Neuron (in vitro differentiated cells): ENCODE data around the gene MEF2C.

ENCODE experiments used
- H2AFZ ChIP-seq: one replicate; pipeline ENCODE4 v1.6.1; 2013; ENCODE audit warnings: low read depth, mild to moderate bottlenecking, inconsistent platforms, low read length, moderate library complexity
- H3K27me3 ChIP-seq: one replicate; pipeline ENCODE4 v1.6.1; 2013; ENCODE audit warnings: low read length; ENCODE audit not compliant: insufficient read depth
- H3K36me3 ChIP-seq: one replicate; pipeline ENCODE4 v1.6.1; 2013; ENCODE audit warnings: low read length; ENCODE audit not compliant: insufficient read depth
- H3K4me1 ChIP-seq: one replicate; pipeline ENCODE4 v1.6.1; 2013; ENCODE audit warnings: low read length; ENCODE audit not compliant: insufficient read depth
- H3K4me3 ChIP-seq: 2 replicates; pipeline ENCODE4 v1.5.1; 2013; ENCODE audit warnings: mild to moderate bottlenecking, low read length, moderate library complexity
- H3K9me3 ChIP-seq: one replicate; pipeline ENCODE4 v1.6.1; 2013; ENCODE audit warnings: low read length

Gene MEF2C

GRCh38 chr5:88786789-88787188, 96.2 kb downstream of the MEF2C start:
- H3K4me3 ChIP-seq = no peak overlapping the region

GRCh38 chr5:88785746-88786565, 97.0 kb downstream of the MEF2C start:
- Histone ChIP-seq H3K36me3 (no peaks in the 10 kb centered on the region), H3K27me3 (no peaks in the 10 kb centered on the region), H3K4me3 (peak overlapping the region; percentile 27), H2AFZ (peak overlapping the region; percentile 51), H3K4me1 (peaks cover 24% of the 10 kb centered on the region), H3K9me3 (no peaks in the 10 kb centered on the region)

More at GRCh38 chr5:88786789-88787188, 96.2 kb downstream of the MEF2C start:
- H3K9me3 ChIP-seq = no peaks in the 10 kb centered on the region
- no peaks in the 10 kb centered on the region for H3K27me3 ChIP-seq
- no peak overlapping the region for H2AFZ ChIP-seq
- peaks cover 24% of the 10 kb centered on the region for H3K4me1 ChIP-seq
- H3K36me3 ChIP-seq = no peaks in the 10 kb centered on the region

- Histone ChIP-seq H3K4me1 (peaks cover 24% of the 10 kb centered on the region), H3K4me3 (no peak overlapping the region), H3K27me3 (no peaks in the 10 kb centered on the region), H3K36me3 (no peaks in the 10 kb centered on the region), H2AFZ (no peak overlapping the region), H3K9me3 (no peaks in the 10 kb centered on the region)
These were observed 100.4 kb downstream of the MEF2C start for GRCh38 chr5:88782571-88782970.

GRCh38 chr5:88780736-88781135, 102.2 kb downstream of the MEF2C start:
- no peak overlapping the region for H2AFZ ChIP-seq
- no peaks in the 10 kb centered on the region for H3K9me3 ChIP-seq
- H3K4me3 ChIP-seq = no peak overlapping the region
- H3K4me1 ChIP-seq = peaks cover 11% of the 10 kb centered on the region
- H3K27me3 ChIP-seq = no peaks in the 10 kb centered on the region
- H3K36me3 ChIP-seq = no peaks in the 10 kb centered on the region

GRCh38 chr5:88778736-88779135, 104.2 kb downstream of the MEF2C start:
- Histone ChIP-seq H3K4me1 (no peaks in the 10 kb centered on the region), H3K4me3 (no peak overlapping the region), H2AFZ (no peak overlapping the region)

GRCh38 chr5:88776692-88777091, 106.3 kb downstream of the MEF2C start:
- H3K27me3 ChIP-seq = no peaks in the 10 kb centered on the region

More at GRCh38 chr5:88778736-88779135, 104.2 kb downstream of the MEF2C start:
- Histone ChIP-seq H3K9me3 (peaks cover 1% of the 10 kb centered on the region), H3K27me3 (no peaks in the 10 kb centered on the region), H3K36me3 (no peaks in the 10 kb centered on the region)

GRCh38 chr5:88772831-88773230, 110.2 kb downstream of the MEF2C start:
- Histone ChIP-seq H3K27me3 (no peaks in the 10 kb centered on the region), H3K9me3 (peaks cover 1% of the 10 kb centered on the region), H3K36me3 (no peaks in the 10 kb centered on the region), H2AFZ (no peak overlapping the region), H3K4me3 (no peak overlapping the region), H3K4me1 (peaks cover 5% of the 10 kb centered on the region)

More at GRCh38 chr5:88776692-88777091, 106.3 kb downstream of the MEF2C start:
- Histone ChIP-seq H3K4me3 (no peak overlapping the region), H3K36me3 (no peaks in the 10 kb centered on the region), H3K4me1 (peaks cover 5% of the 10 kb centered on the region), H3K9me3 (peaks cover 1% of the 10 kb centered on the region), H2AFZ (no peak overlapping the region)

GRCh38 chr5:88772047-88772446, 110.9 kb downstream of the MEF2C start:
- H3K4me1 ChIP-seq = peaks cover 5% of the 10 kb centered on the region
- peaks cover 1% of the 10 kb centered on the region for H3K9me3 ChIP-seq
- no peak overlapping the region for H2AFZ ChIP-seq
- H3K36me3 ChIP-seq = no peaks in the 10 kb centered on the region
- no peaks in the 10 kb centered on the region for H3K27me3 ChIP-seq
- no peak overlapping the region for H3K4me3 ChIP-seq

- no peak overlapping the region for H3K4me3 ChIP-seq
- peaks cover 1% of the 10 kb centered on the region for H3K9me3 ChIP-seq
- no peaks in the 10 kb centered on the region for H3K36me3 ChIP-seq
- no peak overlapping the region for H2AFZ ChIP-seq
- peaks cover 5% of the 10 kb centered on the region for H3K4me1 ChIP-seq
- H3K27me3 ChIP-seq = no peaks in the 10 kb centered on the region
These were observed 112.4 kb downstream of the MEF2C start for GRCh38 chr5:88770276-88771257.

- Histone ChIP-seq H3K4me3 (no peak overlapping the region), H3K4me1 (peaks cover 5% of the 10 kb centered on the region)
These were observed 113.8 kb downstream of the MEF2C start for GRCh38 chr5:88769165-88769564.

GRCh38 chr5:88768411-88768810, 114.6 kb downstream of the MEF2C start:
- H3K9me3 ChIP-seq = no peaks in the 10 kb centered on the region
- peaks cover 5% of the 10 kb centered on the region for H3K4me1 ChIP-seq
- H2AFZ ChIP-seq = no peak overlapping the region
- H3K4me3 ChIP-seq = no peak overlapping the region
- no peaks in the 10 kb centered on the region for H3K27me3 ChIP-seq
- no peaks in the 10 kb centered on the region for H3K36me3 ChIP-seq

More at GRCh38 chr5:88769165-88769564, 113.8 kb downstream of the MEF2C start:
- peaks cover 1% of the 10 kb centered on the region for H3K9me3 ChIP-seq
- H2AFZ ChIP-seq = no peak overlapping the region
- H3K36me3 ChIP-seq = no peaks in the 10 kb centered on the region
- no peaks in the 10 kb centered on the region for H3K27me3 ChIP-seq

- Histone ChIP-seq H3K27me3 (no peaks in the 10 kb centered on the region), H3K36me3 (no peaks in the 10 kb centered on the region), H2AFZ (no peak overlapping the region), H3K9me3 (no peaks in the 10 kb centered on the region), H3K4me3 (no peak overlapping the region), H3K4me1 (no peaks in the 10 kb centered on the region)
These were observed 117.2 kb downstream of the MEF2C start for GRCh38 chr5:88765798-88766197.

- H3K36me3 ChIP-seq = no peaks in the 10 kb centered on the region
- H3K9me3 ChIP-seq = no peaks in the 10 kb centered on the region
- H3K4me1 ChIP-seq = no peaks in the 10 kb centered on the region
- no peak overlapping the region for H3K4me3 ChIP-seq
- no peak overlapping the region for H2AFZ ChIP-seq
- H3K27me3 ChIP-seq = no peaks in the 10 kb centered on the region
These were observed 117.8 kb downstream of the MEF2C start for GRCh38 chr5:88765171-88765570.
